H9 (cell line): ENCODE data around the gene MYBPHL. TPM values are rescaled to one million over a fixed set of nuclear protein-coding genes. Genes with fewer than 3 reads are reported as not detected.

ENCODE experiments used
- DNase-seq: peaks from one replicate; pipeline ENCODE4 v3.0.0-alpha.2; 2017
- H2AFZ ChIP-seq: one replicate; pipeline ENCODE4 v1.6.1; 2013; ENCODE audit warnings: mild to moderate bottlenecking, low read length, control low read depth, moderate library complexity
- H2AK5ac ChIP-seq: 2 replicates; pipeline ENCODE4 v1.6.1; 2013; ENCODE audit warnings: low read length, control low read depth, mixed read lengths; ENCODE audit not compliant: insufficient read length
- H2BK120ac ChIP-seq: one replicate; pipeline ENCODE4 v1.6.1; 2013; ENCODE audit warnings: low read depth, mild to moderate bottlenecking, low read length, control low read depth, inconsistent platforms; ENCODE audit not compliant: poor library complexity, severe bottlenecking
- H2BK12ac ChIP-seq: 2 replicates; pipeline ENCODE4 v1.6.1; 2013; ENCODE audit warnings: low read length, control low read depth, mixed read lengths, low read depth; ENCODE audit not compliant: insufficient read length
- H2BK15ac ChIP-seq: 2 replicates; pipeline ENCODE4 v1.6.1; 2013; ENCODE audit warnings: low read depth, low read length, control low read depth
- H2BK20ac ChIP-seq: one replicate; pipeline ENCODE4 v1.6.1; 2013; ENCODE audit warnings: low read depth, mild to moderate bottlenecking, low read length, control low read depth, inconsistent platforms; ENCODE audit not compliant: poor library complexity, severe bottlenecking
- H2BK5ac ChIP-seq: 2 replicates; pipeline ENCODE4 v1.6.1; 2013; ENCODE audit warnings: low read length, control low read depth, mixed read lengths; ENCODE audit not compliant: insufficient read length
- H3K14ac ChIP-seq: 2 replicates; pipeline ENCODE4 v1.6.1; 2013; ENCODE audit warnings: low read length, control low read depth; ENCODE audit not compliant: insufficient read depth
- H3K18ac ChIP-seq: 2 replicates; pipeline ENCODE4 v1.6.1; 2013; ENCODE audit warnings: low read depth, mild to moderate bottlenecking, mixed read lengths, low read length, control low read depth; ENCODE audit not compliant: insufficient read length
- H3K23ac ChIP-seq: 2 replicates; pipeline ENCODE4 v1.6.1; 2013; ENCODE audit warnings: low read length, control low read depth, mixed read lengths, low read depth; ENCODE audit not compliant: insufficient read length
- H3K23me2 ChIP-seq: 2 replicates; pipeline ENCODE4 v1.6.1; 2013; ENCODE audit warnings: low read depth, mild to moderate bottlenecking, mixed read lengths, low read length, control low read depth; ENCODE audit not compliant: insufficient read length, poor library complexity, severe bottlenecking
- H3K27ac ChIP-seq: 2 replicates; pipeline ENCODE4 v1.5.1; 2013; ENCODE audit warnings: low read length, control low read depth, mixed read lengths, low read depth; ENCODE audit not compliant: insufficient read length
- H3K27me3 ChIP-seq: 2 replicates; pipeline ENCODE4 v1.6.1; 2013; ENCODE audit warnings: low read length, control low read depth, inconsistent platforms; ENCODE audit not compliant: insufficient read depth
- H3K4ac ChIP-seq: 2 replicates; pipeline ENCODE4 v1.6.1; 2013; ENCODE audit warnings: low read depth, mild to moderate bottlenecking, control low read depth, inconsistent platforms, low read length, moderate library complexity
- H3K4me1 ChIP-seq: 2 replicates; pipeline ENCODE4 v1.6.1; 2013; ENCODE audit warnings: low read length, control low read depth, inconsistent platforms; ENCODE audit not compliant: insufficient read depth
- H3K4me2 ChIP-seq: 2 replicates; pipeline ENCODE4 v1.6.1; 2013; ENCODE audit warnings: low read length, control low read depth, mixed read lengths; ENCODE audit not compliant: insufficient read length, insufficient read depth
- H3K56ac ChIP-seq: 2 replicates; pipeline ENCODE4 v1.6.1; 2013; ENCODE audit warnings: low read depth, mild to moderate bottlenecking, mixed read lengths, low read length, control low read depth; ENCODE audit not compliant: insufficient read length
- H3K79me1 ChIP-seq: 2 replicates; pipeline ENCODE4 v1.6.1; 2013; ENCODE audit warnings: low read depth, mild to moderate bottlenecking, moderate library complexity, low read length, control low read depth, inconsistent platforms; ENCODE audit not compliant: insufficient read depth, poor library complexity, severe bottlenecking
- H3K79me2 ChIP-seq: 2 replicates; pipeline ENCODE4 v1.6.1; 2013; ENCODE audit warnings: low read length, control low read depth, inconsistent platforms; ENCODE audit not compliant: insufficient read depth
- H3K9ac ChIP-seq: 2 replicates; pipeline ENCODE4 v1.6.1; 2013; ENCODE audit warnings: low read length, control low read depth, mixed read lengths; ENCODE audit not compliant: insufficient read length; ENCODE audit errors: extremely low read depth
- H3K9me3 ChIP-seq: one replicate; pipeline ENCODE4 v1.6.1; 2013; ENCODE audit warnings: low read depth, low read length, inconsistent platforms; ENCODE audit not compliant: control insufficient read depth
- H3T11ph ChIP-seq: one replicate; pipeline ENCODE4 v1.6.1; 2013; ENCODE audit warnings: mild to moderate bottlenecking, low read length, control low read depth, inconsistent platforms
- H4K20me1 ChIP-seq: one replicate; pipeline ENCODE4 v1.6.1; 2013; ENCODE audit not compliant: control insufficient read depth, insufficient read length, insufficient read depth
- H4K5ac ChIP-seq: 2 replicates; pipeline ENCODE4 v1.6.1; 2013; ENCODE audit warnings: low read depth, mild to moderate bottlenecking, mixed read lengths, low read length, control low read depth; ENCODE audit not compliant: insufficient read length
- H4K8ac ChIP-seq: replicated peaks from 2 replicates; pipeline ENCODE4 v1.6.1; 2013; ENCODE audit warnings: low read length, control low read depth, mixed read lengths, low read depth; ENCODE audit not compliant: insufficient read length
- H4K91ac ChIP-seq: 2 replicates; pipeline ENCODE4 v1.6.1; 2013; ENCODE audit warnings: low read depth, mild to moderate bottlenecking, moderate library complexity, mixed read lengths, low read length, control low read depth; ENCODE audit not compliant: insufficient read length
- H3K27ac Mint-ChIP-seq, 3 experiments: 2 replicates in 2 of 3; 3 replicates in 1 of 3; pipeline ENCODE4 v1.8.0; 2020 to 2021; ENCODE audit warnings: mixed read lengths in 3 of 3, mild to moderate bottlenecking in 1 of 3, moderate library complexity in 1 of 3
- H3K27me3 Mint-ChIP-seq: 2 replicates; pipeline ENCODE4 v1.8.0; 2021; ENCODE audit warnings: low read depth, mild to moderate bottlenecking, moderate library complexity, mixed read lengths
- H3K36me3 Mint-ChIP-seq, 3 experiments: 2 replicates in 2 of 3; 3 replicates in 1 of 3; pipeline ENCODE4 v1.8.0; 2020 to 2021; ENCODE audit warnings: low read depth in 3 of 3, mixed read lengths in 3 of 3; ENCODE audit not compliant: insufficient read depth in 1 of 3
- H3K4me1 Mint-ChIP-seq, 2 experiments: 2 replicates each; pipeline ENCODE4 v1.8.0; 2020; ENCODE audit warnings: mixed read lengths in 2 of 2
- H3K4me3 Mint-ChIP-seq, 2 experiments: 2 replicates in 1 of 2; 3 replicates in 1 of 2; pipeline ENCODE4 v1.8.0; 2020 to 2021; ENCODE audit warnings: mild to moderate bottlenecking in 2 of 2, mixed read lengths in 2 of 2, moderate library complexity in 1 of 2
- H3K9me3 Mint-ChIP-seq, 2 experiments: 2 replicates in 1 of 2; 3 replicates in 1 of 2; pipeline ENCODE4 v1.8.0; 2020; ENCODE audit warnings: mild to moderate bottlenecking in 2 of 2, mixed read lengths in 2 of 2, moderate library complexity in 1 of 2
- WGBS: extraction: QIAGEN DNeasy Blood & Tissue Kit; methylation state at CpG from one replicate; pipeline ENCODE4 v1.1.7; 2013; ENCODE audit warnings: missing lambda C conversion rate, low lambda C conversion rate, mixed read lengths; ENCODE audit not compliant: insufficient read length; ENCODE audit errors: extremely low coverage; 5-methylcytosine and 5-hydroxymethylcytosine counted together
- total RNA-seq: library from RNA; stranded (reverse); gene quantifications from 2 replicates; pipeline ENCODE4 v1.2.1, GENCODE V29; 2021
- TF ChIP-seq, protein P1 (sequence below): fragments of 200-600 bp; sonication (generic); conservative IDR thresholded peaks from 3 replicates; pipeline ENCODE4 v1.8.0; 2021; ENCODE audit warnings: antibody characterized with exemption, mild to moderate bottlenecking

The MYBPHL gene
- total RNA-seq, 1 experiment from 2014 or later = 0.59 TPM

GRCh38 chr1:109299558-109300343, 7.1 kb downstream of the MYBPHL start:
- Histone ChIP-seq H2BK12ac (no peak overlapping the region), H2AFZ (no peak overlapping the region), H3K23ac (no peak overlapping the region), H3K27ac (no peak overlapping the region), H3K9ac (no peak overlapping the region), H2AK5ac (no peak overlapping the region), H3K4me2 (no peak overlapping the region), H3K27me3 (no peaks in the 10 kb centered on the region), H3T11ph (no peak overlapping the region), H3K79me2 (no peaks in the 10 kb centered on the region), H3K23me2 (no peaks in the 10 kb centered on the region), H2BK5ac (no peak overlapping the region), H2BK20ac (no peak overlapping the region), H3K56ac (no peak overlapping the region), H4K8ac (no peak overlapping the region), H3K18ac (no peak overlapping the region), H4K91ac (no peak overlapping the region), H4K20me1 (no peaks in the 10 kb centered on the region), H4K5ac (no peak overlapping the region), H2BK120ac (no peak overlapping the region), H3K14ac (peak overlapping the region; percentile 31; the same call in 1 of the 2 replicates), H3K79me1 (no peaks in the 10 kb centered on the region), H3K4ac (no peak overlapping the region), H2BK15ac (no peak overlapping the region), H3K4me1 (no peaks in the 10 kb centered on the region), H3K9me3 (no peaks in the 10 kb centered on the region)
- Mint-ChIP-seq H3K27me3 (no peaks in the 10 kb centered on the region; the same call in none of the 2 replicates), H3K9me3 (no peaks in the 10 kb centered on the region), H3K4me1 (peaks cover 9 to 12% of the 10 kb centered on the region in 2 experiments), H3K27ac (no peak overlapping the region; a peak in 1 of 7 replicates), H3K36me3 (no peaks in the 10 kb centered on the region), H3K4me3 (no peak overlapping the region)
- TF ChIP-seq, protein P1, sequence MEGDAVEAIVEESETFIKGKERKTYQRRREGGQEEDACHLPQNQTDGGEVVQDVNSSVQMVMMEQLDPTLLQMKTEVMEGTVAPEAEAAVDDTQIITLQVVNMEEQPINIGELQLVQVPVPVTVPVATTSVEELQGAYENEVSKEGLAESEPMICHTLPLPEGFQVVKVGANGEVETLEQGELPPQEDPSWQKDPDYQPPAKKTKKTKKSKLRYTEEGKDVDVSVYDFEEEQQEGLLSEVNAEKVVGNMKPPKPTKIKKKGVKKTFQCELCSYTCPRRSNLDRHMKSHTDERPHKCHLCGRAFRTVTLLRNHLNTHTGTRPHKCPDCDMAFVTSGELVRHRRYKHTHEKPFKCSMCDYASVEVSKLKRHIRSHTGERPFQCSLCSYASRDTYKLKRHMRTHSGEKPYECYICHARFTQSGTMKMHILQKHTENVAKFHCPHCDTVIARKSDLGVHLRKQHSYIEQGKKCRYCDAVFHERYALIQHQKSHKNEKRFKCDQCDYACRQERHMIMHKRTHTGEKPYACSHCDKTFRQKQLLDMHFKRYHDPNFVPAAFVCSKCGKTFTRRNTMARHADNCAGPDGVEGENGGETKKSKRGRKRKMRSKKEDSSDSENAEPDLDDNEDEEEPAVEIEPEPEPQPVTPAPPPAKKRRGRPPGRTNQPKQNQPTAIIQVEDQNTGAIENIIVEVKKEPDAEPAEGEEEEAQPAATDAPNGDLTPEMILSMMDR = no peak
- DNase-seq = no peak
- no CpG with 5 or more reads among the region's 20 CpGs for WGBS
